ENCODE measurements around the gene SBF2.
A peak's percentile ranks its signal among the peaks of the same experiment; 100 is the strongest.

SBF2 gene

DNA sequence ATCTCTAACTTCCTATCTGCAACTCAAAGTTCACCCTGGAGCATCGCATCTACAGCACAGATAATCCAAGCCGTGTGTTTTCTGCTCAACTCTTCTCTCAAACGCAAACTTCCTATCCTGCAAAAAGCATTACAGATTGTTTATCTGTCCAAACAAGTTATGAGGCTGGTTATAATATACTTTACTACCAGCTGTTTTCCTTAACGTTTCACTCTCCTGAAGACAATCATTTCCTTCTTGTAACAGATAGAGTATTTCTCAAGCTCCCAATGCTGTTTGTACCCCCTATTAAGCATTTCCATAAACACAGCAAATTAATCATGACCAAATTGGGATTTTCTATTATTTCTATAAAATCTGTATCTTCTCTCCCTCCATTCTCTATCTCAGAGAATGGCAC, 84.7 kb downstream of the SBF2 start:
- no peak for DNase-seq (ENCODE audit: low spot score)
- TF ChIP-seq, protein P1, sequence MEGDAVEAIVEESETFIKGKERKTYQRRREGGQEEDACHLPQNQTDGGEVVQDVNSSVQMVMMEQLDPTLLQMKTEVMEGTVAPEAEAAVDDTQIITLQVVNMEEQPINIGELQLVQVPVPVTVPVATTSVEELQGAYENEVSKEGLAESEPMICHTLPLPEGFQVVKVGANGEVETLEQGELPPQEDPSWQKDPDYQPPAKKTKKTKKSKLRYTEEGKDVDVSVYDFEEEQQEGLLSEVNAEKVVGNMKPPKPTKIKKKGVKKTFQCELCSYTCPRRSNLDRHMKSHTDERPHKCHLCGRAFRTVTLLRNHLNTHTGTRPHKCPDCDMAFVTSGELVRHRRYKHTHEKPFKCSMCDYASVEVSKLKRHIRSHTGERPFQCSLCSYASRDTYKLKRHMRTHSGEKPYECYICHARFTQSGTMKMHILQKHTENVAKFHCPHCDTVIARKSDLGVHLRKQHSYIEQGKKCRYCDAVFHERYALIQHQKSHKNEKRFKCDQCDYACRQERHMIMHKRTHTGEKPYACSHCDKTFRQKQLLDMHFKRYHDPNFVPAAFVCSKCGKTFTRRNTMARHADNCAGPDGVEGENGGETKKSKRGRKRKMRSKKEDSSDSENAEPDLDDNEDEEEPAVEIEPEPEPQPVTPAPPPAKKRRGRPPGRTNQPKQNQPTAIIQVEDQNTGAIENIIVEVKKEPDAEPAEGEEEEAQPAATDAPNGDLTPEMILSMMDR (IDR thresholded peaks at IDR 0.05) = no peak
- Histone ChIP-seq H3K27ac (no peak overlapping the region), H3K4me3 (no peak overlapping the region)

DNA sequence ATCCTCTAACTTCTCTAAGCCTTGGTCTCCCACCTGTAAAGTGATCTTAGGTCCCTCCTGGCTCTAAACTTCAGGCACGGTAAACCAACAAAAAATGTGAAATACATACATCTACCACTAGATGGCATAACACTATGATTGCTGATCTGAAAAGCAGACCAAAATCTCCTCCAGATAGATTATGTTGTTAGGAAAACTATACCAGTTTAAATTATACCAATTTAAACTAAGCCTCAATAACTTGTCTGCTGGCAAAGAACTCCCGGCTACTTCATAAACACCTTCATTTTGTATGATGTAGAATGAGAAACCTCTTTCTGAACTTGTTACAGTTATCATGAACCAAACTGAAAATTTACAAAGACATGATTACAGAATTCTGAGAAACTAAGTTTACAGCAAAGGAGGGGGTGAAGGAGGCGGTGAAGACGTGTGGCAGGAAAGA, 85.9 kb downstream of the SBF2 start:
- no peak for DNase-seq (ENCODE audit: low spot score)
- TF ChIP-seq, protein P1 (IDR thresholded peaks at IDR 0.05) = peak; percentile 63
- Histone ChIP-seq H3K27ac (no peak overlapping the region), H3K4me3 (no peak overlapping the region)

DNA sequence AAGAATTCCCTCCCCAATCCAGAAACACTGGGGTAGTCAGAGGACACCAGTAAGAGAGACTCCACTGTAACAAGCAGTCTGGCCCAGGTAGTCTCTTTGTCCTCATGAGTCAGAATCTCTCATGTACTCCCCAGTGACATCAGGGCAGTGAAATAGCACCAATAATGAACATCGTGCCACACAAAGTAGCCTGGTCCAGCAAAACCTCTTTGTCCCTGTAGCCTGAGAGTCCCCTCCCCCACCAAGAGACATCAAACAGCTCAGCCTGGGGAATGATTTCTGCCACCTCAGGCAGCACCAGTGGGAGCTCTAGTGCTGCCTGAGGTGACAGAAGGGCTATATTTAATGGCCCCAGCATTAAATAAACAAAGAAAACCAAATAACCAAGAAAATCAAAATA, 88.1 kb downstream of the SBF2 start:
- TF ChIP-seq, protein P1 (IDR thresholded peaks at IDR 0.05) = no peak
- Histone ChIP-seq H3K27ac (no peak overlapping the region), H3K4me3 (no peak overlapping the region)
- DNase-seq (ENCODE audit: low spot score) = no peak

DNA sequence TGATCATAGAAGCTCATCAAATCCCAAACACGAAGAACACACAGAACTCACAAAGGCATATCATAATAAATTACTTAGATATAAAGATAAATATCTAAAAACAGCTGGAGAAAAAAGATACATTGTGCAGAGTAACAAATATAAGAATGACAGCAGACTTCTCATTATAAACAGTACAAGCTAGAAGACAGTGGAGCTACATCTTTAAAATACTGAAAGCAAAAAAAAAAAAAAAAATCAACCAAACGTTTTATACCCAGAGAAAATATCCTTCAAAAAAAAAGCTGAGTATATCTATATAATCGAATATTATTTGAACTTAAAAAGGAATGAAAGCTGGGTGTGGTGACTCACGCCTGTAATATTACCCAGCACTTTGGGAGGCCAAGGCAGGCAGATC, 90.0 kb downstream of the SBF2 start:
- Histone ChIP-seq H3K4me3 (no peak overlapping the region), H3K27ac (no peak overlapping the region)
- TF ChIP-seq, protein P1 (IDR thresholded peaks at IDR 0.05) = no peak
- DNase-seq (ENCODE audit: low spot score) = no peak

DNA sequence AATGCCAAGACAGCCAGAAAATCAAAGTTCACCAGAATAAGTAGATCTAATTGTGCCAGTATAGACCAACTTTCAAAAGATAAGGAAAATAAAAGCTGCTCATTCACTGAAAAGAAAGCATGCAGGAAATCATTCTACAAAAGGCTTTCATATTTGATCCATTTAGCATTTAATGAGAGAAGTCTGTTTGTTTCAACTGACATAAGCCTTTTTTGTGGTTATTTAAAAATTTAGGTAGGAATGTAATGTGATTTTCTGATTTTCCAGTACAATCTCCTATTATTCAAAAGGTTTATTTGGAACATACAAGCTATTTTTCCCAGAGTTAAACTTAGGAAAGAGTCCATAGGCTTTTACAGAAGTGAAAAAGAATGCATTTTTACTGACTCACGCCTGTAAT, 92.7 kb downstream of the SBF2 start:
- no peak for DNase-seq (ENCODE audit: low spot score)
- H3K4me3 ChIP-seq = no peak overlapping the region
- H3K27ac ChIP-seq = no peak overlapping the region
- TF ChIP-seq, protein P1 (IDR thresholded peaks at IDR 0.05) = no peak

DNA sequence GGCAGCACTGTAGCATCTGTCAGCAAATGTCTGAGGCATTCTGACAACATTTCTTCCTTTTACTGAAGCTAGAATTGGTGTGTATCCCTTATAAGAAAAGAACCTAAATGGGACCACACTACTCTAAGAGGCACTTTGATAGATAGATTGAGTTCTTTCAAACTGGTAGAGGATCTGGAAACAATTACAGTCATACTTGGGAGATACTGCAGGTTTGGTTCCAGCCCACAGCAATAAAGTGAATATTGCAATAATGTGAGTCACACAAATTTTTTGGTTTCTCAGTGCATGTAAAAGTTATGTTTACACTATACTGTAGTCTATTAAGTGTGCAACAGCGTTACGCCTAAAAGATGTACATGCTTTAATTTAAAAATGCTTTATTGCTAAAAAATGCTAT, 96.9 kb downstream of the SBF2 start:
- TF ChIP-seq, protein P1 (IDR thresholded peaks at IDR 0.05) = no peak
- DNase-seq (ENCODE audit: low spot score) = no peak
- Histone ChIP-seq H3K4me3 (no peak overlapping the region), H3K27ac (no peak overlapping the region)

DNA sequence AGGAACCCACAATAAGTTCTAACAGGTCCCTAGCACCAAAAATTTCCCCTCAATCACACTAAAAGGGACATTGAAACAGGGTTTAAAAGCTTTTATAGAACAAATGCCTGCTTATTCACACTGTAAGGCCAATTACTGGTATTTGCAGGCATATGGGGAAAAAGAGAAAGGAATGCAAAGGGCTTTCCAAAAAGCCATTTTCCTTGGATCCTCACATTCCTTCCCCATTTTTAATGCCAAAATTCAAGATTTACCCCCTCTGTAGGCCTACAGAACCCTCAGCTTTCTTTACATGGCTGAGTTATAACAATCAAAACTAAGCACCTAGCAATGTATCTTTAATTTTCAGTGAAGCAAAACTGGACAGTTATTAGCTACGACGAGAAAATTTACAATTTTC, 102.0 kb downstream of the SBF2 start:
- TF ChIP-seq, protein P1 (IDR thresholded peaks at IDR 0.05) = no peak
- DNase-seq (ENCODE audit: low spot score) = no peak
- Histone ChIP-seq H3K27ac (no peak overlapping the region), H3K4me3 (no peak overlapping the region)
